Thyroid gland (tissue), 4 donors: Measurements from ENCODE around the gene PLEKHD1. TPM values are rescaled to one million over a fixed set of nuclear protein-coding genes. Genes with fewer than 3 reads are reported as not detected.

ENCODE experiments used
- DNase-seq, 2 donors: peaks; one replicate each; pipeline ENCODE4 v3.0.0-alpha.2; 2019
- H3K27ac ChIP-seq, 3 donors: fragments of 200-600 bp; sonication (generic); 1 replicate in 2 of 3; 2 replicates in 1 of 3; pipeline ENCODE4 v1.5.1; 2016 to 2019; ENCODE audit warnings: mild to moderate bottlenecking in 1 of 3, moderate library complexity in 1 of 3
- H3K27me3 ChIP-seq: fragments of 200-600 bp; sonication (generic); one replicate; pipeline ENCODE4 v1.5.1; 2019
- H3K36me3 ChIP-seq, 2 donors: fragments of 200-600 bp; sonication (generic); one replicate each; pipeline ENCODE4 v1.5.1; 2016 to 2019
- H3K4me1 ChIP-seq, 2 donors: fragments of 200-600 bp; sonication (generic); one replicate each; pipeline ENCODE4 v1.5.1; 2017 to 2019
- H3K4me3 ChIP-seq, 3 donors: fragments of 200-600 bp; sonication (generic); replicated peaks in 1 of 3; 1 replicate in 2 of 3; 2 replicates in 1 of 3; pipeline ENCODE4 v1.5.1; 2016; ENCODE audit warnings: mild to moderate bottlenecking in 1 of 3
- H3K9me3 ChIP-seq: fragments of 200-600 bp; sonication (generic); one replicate; pipeline ENCODE4 v1.5.1; 2017
- CTCF ChIP-seq, 6 experiments: fragments of 200-600 bp in 3 of 6; fragments of 450-650 bp in 3 of 6; sonication (generic) in 3 of 6; IDR thresholded peaks; one replicate each; pipeline ENCODE4 v1.5.1; 2016 to 2019; ENCODE audit warnings: antibody characterized with exemption in 6 of 6, mild to moderate bottlenecking in 2 of 6, inconsistent platforms in 1 of 6, moderate library complexity in 1 of 6
- POLR2A ChIP-seq, 2 donors: fragments of 450-650 bp; IDR thresholded peaks; one replicate each; pipeline ENCODE4 v1.6.1; 2017; ENCODE audit warnings: antibody characterized with exemption in 2 of 2, mild to moderate bottlenecking in 2 of 2, moderate library complexity in 1 of 2
- WGBS, 2 donors: methylation state at CpG; one replicate each; pipeline ENCODE4 v1.1.5; 2017; 5-methylcytosine and 5-hydroxymethylcytosine counted together
- intact Hi-C: fragments of 100-400 bp; cut with DNase I; formaldehyde crosslinking; loops from one replicate; pipeline ENCODE4 v1.15.1; 2023
- total RNA-seq, 4 donors: library from RNA; depleted of rRNA; stranded (reverse); fragments of >200 nt; gene quantifications; one replicate each; pipeline ENCODE4 v1.2.3, GENCODE V29; 2016

PLEKHD1 gene
- total RNA-seq, 4 donors from 2014 or later: 0.40 to 7.6 (median 2.7) TPM

DNA sequence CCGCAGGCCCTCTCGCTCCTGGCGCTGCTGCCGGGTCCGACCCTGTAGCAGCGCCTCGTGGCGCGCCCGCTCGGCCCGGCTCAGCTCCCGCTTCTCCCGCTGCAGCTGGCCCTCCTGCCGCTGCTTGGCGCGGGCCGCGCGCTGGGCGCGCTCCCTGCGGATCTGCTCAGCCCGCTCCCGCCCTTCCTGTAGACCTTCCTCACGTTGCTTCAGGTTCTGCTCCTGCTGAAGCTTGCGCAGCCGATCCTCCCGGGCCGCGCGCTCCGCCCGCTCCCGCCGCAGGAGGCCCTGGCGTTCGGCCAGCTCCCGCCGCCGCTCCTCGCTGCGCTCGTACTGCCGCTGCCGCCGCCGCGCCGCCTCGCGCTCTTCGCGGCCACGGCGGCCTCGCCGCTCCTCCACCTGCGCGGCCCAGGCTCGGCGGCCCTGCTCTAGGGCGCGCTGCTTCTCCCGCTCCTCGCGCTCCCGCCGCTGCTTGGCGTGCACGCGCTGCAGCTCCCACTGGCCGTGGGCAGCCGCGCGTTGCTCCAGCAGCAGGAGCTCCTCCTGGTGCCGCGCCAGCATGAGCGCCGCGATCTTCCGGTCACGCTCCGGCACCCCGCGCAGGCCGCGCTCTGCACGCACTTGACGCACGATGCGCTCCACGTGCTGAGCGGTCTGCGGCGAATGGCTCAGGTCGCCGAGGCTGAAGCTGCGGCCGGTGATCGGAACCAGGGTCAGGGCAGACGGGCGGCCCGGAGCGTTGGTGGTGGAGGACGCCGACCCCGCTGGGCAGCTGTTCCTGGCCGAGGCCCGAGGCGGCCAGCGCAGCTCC lies 87.7 kb downstream of the PLEKHD1 start:
- DNase-seq: peak; percentile 34 to 35
- Histone ChIP-seq H3K27ac (no peak overlapping the region), H3K36me3 (no peaks in the 10 kb centered on the region), H3K27me3 (peaks cover 19% of the 10 kb centered on the region), H3K9me3 (no peaks in the 10 kb centered on the region), H3K4me1 (peaks cover 15 to 30% of the 10 kb centered on the region in 2 donors), H3K4me3 (peak overlapping the region in 1 of 3 donors; percentile 34)
- intact Hi-C loops: no loop called here
- no peak for TF ChIP-seq POLR2A (IDR thresholded peaks at IDR 0.05)
- TF ChIP-seq CTCF (IDR thresholded peaks at IDR 0.05): peak in 1 of 6 experiments; percentile 2
- 3% methylated on average over 7 of the region's 112 CpGs; no CpG with 5 or more reads in 1 of the 2 donors for WGBS, 2 donors

DNA sequence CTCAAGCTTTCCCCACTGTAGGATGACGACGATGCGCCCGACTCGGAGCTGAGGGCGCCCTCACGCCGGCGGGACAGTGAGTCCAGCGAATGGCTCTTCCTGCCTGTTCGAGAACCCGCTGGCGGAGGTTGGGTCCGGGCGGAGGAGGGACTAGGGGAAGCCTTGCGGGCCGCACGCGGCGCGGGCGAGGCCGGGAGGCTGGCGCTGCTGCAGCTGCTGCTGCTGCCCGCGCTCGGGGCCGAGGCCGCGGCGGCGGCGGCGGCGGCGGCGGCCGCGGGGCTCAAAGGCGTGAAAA lies 88.3 kb downstream of the PLEKHD1 start:
- no peak for DNase-seq
- intact Hi-C loops: no loop called here

DNA sequence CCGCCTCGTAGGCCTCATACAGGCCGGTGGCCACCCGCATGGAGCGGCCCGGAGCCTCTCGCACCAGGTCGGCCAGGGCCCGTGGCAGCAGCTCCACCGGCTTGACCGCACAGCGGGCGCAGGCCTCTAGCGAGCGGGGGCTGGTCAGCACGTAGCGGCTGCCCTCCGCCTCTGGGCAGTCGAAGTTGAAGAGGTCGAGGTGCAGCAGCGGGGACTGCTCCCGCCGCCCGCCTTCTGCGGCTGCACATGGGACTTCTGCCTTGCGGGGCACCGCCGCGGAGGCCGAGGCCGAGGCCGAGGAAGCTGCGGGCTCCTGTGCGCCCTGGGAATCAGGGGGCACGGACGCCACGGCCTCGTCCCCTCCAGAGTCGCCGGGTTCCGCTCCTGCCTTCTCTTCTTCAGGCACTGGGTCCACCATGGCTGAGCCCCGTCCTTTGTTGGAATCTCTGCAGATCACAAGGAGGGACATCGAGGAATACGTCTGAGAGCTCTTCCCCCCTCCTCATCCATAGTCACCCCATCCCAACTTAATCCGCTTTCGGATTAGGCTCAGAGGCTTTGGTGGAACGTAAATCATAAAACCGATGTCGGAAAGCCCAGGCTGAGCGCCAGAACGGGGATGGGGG lies 88.8 kb downstream of the PLEKHD1 start:
- Histone ChIP-seq H3K27me3 (peaks cover 19% of the 10 kb centered on the region), H3K27ac (no peak overlapping the region), H3K36me3 (no peaks in the 10 kb centered on the region), H3K4me1 (peaks cover 15 to 30% of the 10 kb centered on the region in 2 donors), H3K4me3 (no peak overlapping the region), H3K9me3 (no peaks in the 10 kb centered on the region)
- no peak for TF ChIP-seq POLR2A (IDR thresholded peaks at IDR 0.05)
- TF ChIP-seq CTCF (IDR thresholded peaks at IDR 0.05): no peak
- intact Hi-C loops: no loop called here
- no peak for DNase-seq
- WGBS, 2 donors: 11 to 43% methylated on average over 19 to 33 of the region's 51 CpGs

More for the DNA sequence above, 88.3 kb downstream of the PLEKHD1 start:
- no peak overlapping the region for H3K27ac ChIP-seq
- H3K4me1 ChIP-seq: peaks cover 15 to 30% of the 10 kb centered on the region in 2 donors
- peaks cover 19% of the 10 kb centered on the region for H3K27me3 ChIP-seq
- no peaks in the 10 kb centered on the region for H3K36me3 ChIP-seq
- peak overlapping the region in 1 of 3 donors; percentile 34 for H3K4me3 ChIP-seq
- no peak for TF ChIP-seq CTCF (IDR thresholded peaks at IDR 0.05)
- no peak for TF ChIP-seq POLR2A (IDR thresholded peaks at IDR 0.05)
- no CpG with 5 or more reads among the region's 40 CpGs for WGBS, 2 donors
- H3K9me3 ChIP-seq: no peaks in the 10 kb centered on the region

- H3K4me1 ChIP-seq: peaks cover 15 to 30% of the 10 kb centered on the region in 2 donors
- no peaks in the 10 kb centered on the region for H3K36me3 ChIP-seq
- no peaks in the 10 kb centered on the region for H3K9me3 ChIP-seq
- 5 to 12% methylated on average over 12 to 14 of the region's 15 CpGs for WGBS, 2 donors
- DNase-seq: no peak
- TF ChIP-seq CTCF (IDR thresholded peaks at IDR 0.05) (no peak), POLR2A (IDR thresholded peaks at IDR 0.05) (no peak)
- H3K4me3 ChIP-seq: no peak overlapping the region
- no peak overlapping the region for H3K27ac ChIP-seq
- H3K27me3 ChIP-seq: peaks cover 19% of the 10 kb centered on the region
- intact Hi-C loops: no loop called here
Measured at GRCh38 chr14:69573831-69574262, 89.3 kb downstream of the PLEKHD1 start.
